ENCODE results near the gene ADAM11. TPM values are rescaled to one million over a fixed set of nuclear protein-coding genes. Genes with fewer than 3 reads are reported as not detected.

Gene ADAM11
- total and polyA plus RNA-seq, 2 experiments from 2014 or later = 0.20 to 0.22 TPM

DNA sequence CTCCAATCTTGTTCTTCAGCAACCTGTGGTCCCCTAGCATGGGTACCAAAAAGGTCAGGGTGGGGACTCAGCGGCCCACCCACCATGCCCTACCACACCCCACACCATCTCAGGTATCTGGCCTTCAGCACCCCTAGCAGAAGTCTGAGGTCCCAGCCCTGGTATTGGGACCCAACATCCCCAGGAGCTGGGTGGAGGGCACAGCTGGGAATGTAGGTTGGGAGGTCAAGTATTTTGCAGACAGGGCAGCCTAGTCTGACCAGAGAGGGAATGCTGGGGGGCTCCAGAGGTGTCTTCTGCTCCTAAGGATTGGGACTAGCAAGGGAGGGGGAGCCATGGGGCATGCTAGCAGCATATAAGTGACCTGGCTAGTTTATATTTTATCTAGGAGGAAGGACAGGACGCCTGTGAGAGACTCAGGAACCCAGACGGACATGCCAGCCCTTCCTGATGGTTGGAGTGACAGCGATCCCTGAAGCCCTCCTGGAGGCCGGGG, 822 bp upstream of the ADAM11 start:
- H3K27me3 ChIP-seq (replicated peaks; ENCODE audit: insufficient read depth) = peaks cover 5% of the 10 kb centered on the region; the same call in 1 of the 2 replicates
- H3K9me2 ChIP-seq (ENCODE audit: insufficient read depth) = no peaks in the 10 kb centered on the region
- no peak overlapping the region for H2AFZ ChIP-seq
- no peak overlapping the region for H3K4me3 ChIP-seq
- DNase-seq = no peak
- in situ Hi-C loops (cut with MboI) = loop anchor here (25.0 kb wide), 1 partner anchor 279 kb away; no protein-coding TSS in a partner anchor
- H3K9me3 ChIP-seq (ENCODE audit: low read depth) = no peaks in the 10 kb centered on the region
- 37 to 42% methylated on average over 5 of the region's 5 CpGs for WGBS, 2 experiments (ENCODE audit: low coverage in 1 of 2, low lambda C conversion rate in 2 of 2, missing lambda C conversion rate in 2 of 2)
- no peaks in the 10 kb centered on the region for H3F3A ChIP-seq (ENCODE audit: insufficient read depth)
- H4K20me1 ChIP-seq (ENCODE audit: insufficient read depth) = no peaks in the 10 kb centered on the region
- peak; percentile 22 for TF ChIP-seq EZH2 (IDR thresholded peaks at IDR 0.05; ENCODE audit: insufficient read depth, poor library complexity, severe bottlenecking)
- TF ChIP-seq EZH2phosphoT487 (IDR thresholded peaks at IDR 0.05; ENCODE audit: insufficient read depth, low read depth) = no peak
- no peaks in the 10 kb centered on the region for H3K36me3 ChIP-seq (ENCODE audit: low read depth)
- no peak overlapping the region for H3K9ac ChIP-seq
- no peak overlapping the region for H3K27ac ChIP-seq
- H3K4me1 ChIP-seq (ENCODE audit: insufficient read depth) = no peaks in the 10 kb centered on the region
- no peaks in the 10 kb centered on the region for H3K79me2 ChIP-seq (ENCODE audit: insufficient read depth)
- H3K4me2 ChIP-seq (ENCODE audit: unreplicated experiment) = no peak overlapping the region

DNA sequence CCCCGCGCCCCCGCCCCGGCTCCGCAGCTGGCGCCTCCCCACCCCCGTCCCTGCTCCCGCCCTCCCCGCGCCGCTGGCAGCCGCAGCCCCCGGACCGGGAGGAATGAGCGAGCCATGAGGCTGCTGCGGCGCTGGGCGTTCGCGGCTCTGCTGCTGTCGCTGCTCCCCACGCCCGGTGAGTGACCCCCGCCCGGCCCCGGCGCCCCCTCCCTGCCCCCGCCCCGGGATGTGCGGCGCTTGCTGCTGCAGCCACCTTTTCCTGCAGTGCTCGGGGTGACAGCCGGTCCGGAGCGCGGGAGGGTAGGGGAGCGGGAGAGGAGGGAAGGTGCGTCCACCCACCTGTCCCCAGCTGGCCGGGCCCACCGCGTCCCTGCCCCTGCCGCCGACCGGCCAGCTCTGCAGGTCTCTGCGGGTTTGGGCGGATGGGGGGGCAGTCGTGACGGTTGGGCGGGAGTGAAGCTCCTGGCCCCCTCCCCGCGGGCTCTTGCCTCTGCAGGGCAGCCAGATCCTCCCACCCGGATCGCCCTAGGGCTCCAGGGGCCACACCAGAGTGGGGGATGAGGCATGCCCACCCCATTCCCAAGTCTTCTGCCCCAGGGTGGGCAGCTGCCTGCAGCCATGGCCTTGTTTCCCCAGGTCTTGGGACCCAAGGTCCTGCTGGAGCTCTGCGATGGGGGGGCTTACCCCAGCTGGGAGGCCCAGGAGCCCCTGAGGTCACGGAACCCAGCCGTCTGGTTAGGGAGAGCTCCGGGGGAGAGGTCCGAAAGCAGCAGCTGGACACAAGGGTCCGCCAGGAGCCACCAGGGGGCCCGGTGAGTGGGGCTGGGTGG, 513 bp downstream of the ADAM11 start:
- H3K4me3 ChIP-seq = peak overlapping the region; percentile 61; the same call in 1 of the 2 replicates
- no peak overlapping the region for H2AFZ ChIP-seq
- no peaks in the 10 kb centered on the region for H3K9me2 ChIP-seq (ENCODE audit: insufficient read depth)
- DNase-seq = peak; percentile 46
- WGBS, 2 experiments (ENCODE audit: low coverage in 1 of 2, low lambda C conversion rate in 2 of 2, missing lambda C conversion rate in 2 of 2) = 14 to 18% methylated on average over 21 to 52 of the region's 60 CpGs
- no peak overlapping the region for H3K27ac ChIP-seq
- peak overlapping the region; percentile 70 for H3K4me2 ChIP-seq (ENCODE audit: unreplicated experiment)
- in situ Hi-C loops (cut with MboI) = loop anchor here (25.0 kb wide), 1 partner anchor 278 kb away; no protein-coding TSS in a partner anchor
- H3K4me1 ChIP-seq (ENCODE audit: insufficient read depth) = no peaks in the 10 kb centered on the region
- no peaks in the 10 kb centered on the region for H4K20me1 ChIP-seq (ENCODE audit: insufficient read depth)
- no peaks in the 10 kb centered on the region for H3K79me2 ChIP-seq (ENCODE audit: insufficient read depth)
- no peaks in the 10 kb centered on the region for H3F3A ChIP-seq (ENCODE audit: insufficient read depth)
- H3K27me3 ChIP-seq (replicated peaks; ENCODE audit: insufficient read depth) = peaks cover 5% of the 10 kb centered on the region; the same call in 1 of the 2 replicates
- H3K36me3 ChIP-seq (ENCODE audit: low read depth) = no peaks in the 10 kb centered on the region
- H3K9me3 ChIP-seq (ENCODE audit: low read depth) = no peaks in the 10 kb centered on the region
- H3K9ac ChIP-seq = no peak overlapping the region
- TF ChIP-seq EZH2phosphoT487 (IDR thresholded peaks at IDR 0.05; ENCODE audit: insufficient read depth, low read depth) = no peak
- no peak for TF ChIP-seq EZH2 (IDR thresholded peaks at IDR 0.05; ENCODE audit: insufficient read depth, poor library complexity, severe bottlenecking)

DNA sequence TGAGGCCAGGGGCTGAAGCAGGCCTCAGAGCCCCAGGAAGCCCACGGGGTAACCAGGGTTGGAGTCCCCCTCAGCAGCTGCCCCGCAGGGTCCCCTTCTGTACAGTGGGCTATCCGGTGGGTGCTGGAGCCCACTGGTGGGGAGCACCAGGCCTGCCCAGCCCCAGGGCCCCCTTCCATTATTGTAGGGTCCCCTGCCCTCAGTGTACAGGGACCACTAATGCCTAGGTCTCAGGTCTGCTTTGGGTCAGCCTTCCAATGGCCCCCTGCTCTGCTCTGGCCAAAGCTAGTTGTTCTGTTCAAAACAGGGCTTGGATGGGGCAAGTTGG, 1.1 kb downstream of the ADAM11 start:
- Histone ChIP-seq H3K27me3 (replicated peaks; ENCODE audit: insufficient read depth) (peaks cover 5% of the 10 kb centered on the region; the same call in 1 of the 2 replicates), H3K9me3 (ENCODE audit: low read depth) (no peaks in the 10 kb centered on the region), H3F3A (ENCODE audit: insufficient read depth) (no peaks in the 10 kb centered on the region), H3K36me3 (ENCODE audit: low read depth) (no peaks in the 10 kb centered on the region), H3K4me3 (no peak overlapping the region), H3K4me1 (ENCODE audit: insufficient read depth) (no peaks in the 10 kb centered on the region), H2AFZ (no peak overlapping the region), H3K9me2 (ENCODE audit: insufficient read depth) (no peaks in the 10 kb centered on the region), H3K27ac (no peak overlapping the region), H3K79me2 (ENCODE audit: insufficient read depth) (no peaks in the 10 kb centered on the region), H4K20me1 (ENCODE audit: insufficient read depth) (no peaks in the 10 kb centered on the region), H3K4me2 (ENCODE audit: unreplicated experiment) (no peak overlapping the region), H3K9ac (no peak overlapping the region)
- TF ChIP-seq EZH2phosphoT487 (IDR thresholded peaks at IDR 0.05; ENCODE audit: insufficient read depth, low read depth) (no peak), EZH2 (IDR thresholded peaks at IDR 0.05; ENCODE audit: insufficient read depth, poor library complexity, severe bottlenecking) (no peak)
- in situ Hi-C loops (cut with MboI) = loop anchor here (25.0 kb wide), 1 partner anchor 277 kb away; no protein-coding TSS in a partner anchor
- WGBS, 2 experiments (ENCODE audit: low coverage in 1 of 2, low lambda C conversion rate in 2 of 2, missing lambda C conversion rate in 2 of 2) = 84 to 100% methylated on average over 1 to 3 of the region's 3 CpGs
- DNase-seq = no peak

DNA sequence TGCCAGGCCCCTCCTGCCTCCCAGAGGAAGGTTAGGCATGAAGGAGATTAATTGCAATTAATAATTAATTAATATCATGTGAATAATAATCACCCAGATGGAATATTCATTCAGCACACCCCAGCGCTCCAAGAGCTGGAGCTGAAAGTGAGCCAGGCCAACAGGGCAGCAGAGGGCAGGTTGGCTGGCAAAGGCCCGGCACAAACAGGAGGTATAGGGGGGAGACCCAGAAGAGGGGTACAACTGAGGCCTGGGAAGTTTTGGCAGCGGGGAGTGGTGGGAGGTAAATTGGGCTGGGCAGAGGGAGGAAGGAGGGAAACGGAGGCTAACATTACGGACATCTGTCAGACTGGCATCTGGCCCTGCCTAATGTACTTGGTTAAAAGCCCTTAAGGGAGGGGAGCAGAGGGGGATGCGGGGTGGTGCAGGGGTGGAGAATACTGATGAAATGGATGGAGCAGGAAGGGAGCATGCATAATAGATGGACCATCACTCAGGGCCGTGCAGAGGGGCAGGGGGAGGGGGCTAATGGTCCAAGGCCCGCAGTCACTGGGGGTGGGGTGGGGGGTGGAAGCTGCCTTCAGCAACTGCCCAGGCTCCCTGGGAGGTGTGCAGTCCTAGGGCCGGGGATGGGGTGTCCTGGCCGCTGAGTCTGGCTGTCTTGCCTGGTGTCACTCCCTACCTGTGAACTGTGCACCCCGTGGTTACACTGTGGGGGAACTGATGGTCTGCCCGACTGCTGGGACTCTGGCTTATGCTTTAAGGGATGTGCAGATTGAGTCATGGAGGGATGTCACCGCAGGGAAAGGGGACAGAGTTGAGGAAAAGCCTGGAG, 1.9 kb downstream of the ADAM11 start:
- WGBS, 2 experiments (ENCODE audit: low coverage in 1 of 2, low lambda C conversion rate in 2 of 2, missing lambda C conversion rate in 2 of 2) = 38 to 47% methylated on average over 9 to 13 of the region's 13 CpGs
- in situ Hi-C loops (cut with MboI) = loop anchor here (25.0 kb wide), 1 partner anchor 277 kb away; no protein-coding TSS in a partner anchor

More for the DNA sequence above, 1.9 kb downstream of the ADAM11 start:
- no peaks in the 10 kb centered on the region for H3K9me2 ChIP-seq (ENCODE audit: insufficient read depth)
- TF ChIP-seq EZH2 (IDR thresholded peaks at IDR 0.05; ENCODE audit: insufficient read depth, poor library complexity, severe bottlenecking) = no peak
- no peak for TF ChIP-seq EZH2phosphoT487 (IDR thresholded peaks at IDR 0.05; ENCODE audit: insufficient read depth, low read depth)
- H3K4me3 ChIP-seq = no peak overlapping the region
- no peak overlapping the region for H3K4me2 ChIP-seq (ENCODE audit: unreplicated experiment)
- H3K9ac ChIP-seq = no peak overlapping the region
- H3K79me2 ChIP-seq (ENCODE audit: insufficient read depth) = no peaks in the 10 kb centered on the region
- H3K27ac ChIP-seq = no peak overlapping the region
- peaks cover 5% of the 10 kb centered on the region; the same call in 1 of the 2 replicates for H3K27me3 ChIP-seq (replicated peaks; ENCODE audit: insufficient read depth)
- no peak for DNase-seq
- no peaks in the 10 kb centered on the region for H4K20me1 ChIP-seq (ENCODE audit: insufficient read depth)
- H3F3A ChIP-seq (ENCODE audit: insufficient read depth) = no peaks in the 10 kb centered on the region
- no peaks in the 10 kb centered on the region for H3K36me3 ChIP-seq (ENCODE audit: low read depth)
- no peaks in the 10 kb centered on the region for H3K4me1 ChIP-seq (ENCODE audit: insufficient read depth)
- H2AFZ ChIP-seq = no peak overlapping the region
- H3K9me3 ChIP-seq (ENCODE audit: low read depth) = no peaks in the 10 kb centered on the region

Measured in GM23248 (cell line).